Caco-2 (cell line): ENCODE results near the gene RALBP1. TPM values are rescaled to one million over a fixed set of nuclear protein-coding genes. Genes with fewer than 3 reads are reported as not detected.
"Not testable (repeated sequence)": the region's sequence is repeated elsewhere in the genome, so short reads cannot be mapped to it uniquely, and the experiment has no call there.

ENCODE experiments used
- BruUV-seq: library from RNA; stranded (reverse); fragments of 400-500 nt; replicated peaks from 2 replicates; lab custom pipeline; 2021; lab: Mats Ljungman, UMichigan
- CTCF ChIA-PET: fragments of 300-600 bp; sonication (Branson Sonifier 250); formaldehyde crosslinking; loops from one replicate; lab custom pipeline; 2022; ENCODE audit warnings: antibody characterized with exemption; lab: Charles Lee
- POLR2A ChIA-PET: fragments of 300-600 bp; sonication (Branson Sonifier 250); formaldehyde crosslinking; loops from one replicate; lab custom pipeline; 2022; ENCODE audit warnings: antibody characterized with exemption; lab: Charles Lee
- DNase-seq, 2 experiments: peaks; one replicate each; pipeline versions ENCODE4 v3.0.0 to v3.0.0-alpha.2; 2020 to 2022
- H3K27me3 ChIP-seq: replicated peaks from 2 replicates; pipeline ENCODE4 v1.6.0; 2011; ENCODE audit warnings: low read length; ENCODE audit not compliant: control insufficient read depth, insufficient read depth
- H3K36me3 ChIP-seq: 2 replicates; pipeline ENCODE4 v1.5.1; 2011; ENCODE audit warnings: low read length; ENCODE audit not compliant: control insufficient read depth, insufficient read depth
- H3K4me1 ChIP-seq: fragments of 250-450 bp; sonication (Bioruptor Pico); 2 replicates; pipeline ENCODE4 v1.5.1; 2020; ENCODE audit warnings: mild to moderate bottlenecking
- H3K4me3 ChIP-seq: 2 replicates; pipeline ENCODE4 v1.5.1; 2011; ENCODE audit warnings: low read depth, mild to moderate bottlenecking, control low read depth, low read length
- H3K9me3 ChIP-seq: fragments of 250-450 bp; sonication (Bioruptor Pico); 2 replicates; pipeline ENCODE4 v1.5.1; 2020; ENCODE audit warnings: mild to moderate bottlenecking, moderate library complexity
- H3K27ac Mint-ChIP-seq: one replicate; pipeline ENCODE4 v1.8.0; 2022; ENCODE audit warnings: mixed read lengths; ENCODE audit not compliant: unreplicated experiment
- H3K27me3 Mint-ChIP-seq: one replicate; pipeline ENCODE4 v1.8.0; 2022; ENCODE audit warnings: mixed read lengths; ENCODE audit not compliant: insufficient read depth, unreplicated experiment
- H3K36me3 Mint-ChIP-seq: one replicate; pipeline ENCODE4 v1.8.0; 2022; ENCODE audit warnings: mild to moderate bottlenecking, mixed read lengths; ENCODE audit not compliant: insufficient read depth, unreplicated experiment
- H3K4me1 Mint-ChIP-seq: one replicate; pipeline ENCODE4 v1.8.0; 2022; ENCODE audit warnings: low read depth, mixed read lengths; ENCODE audit not compliant: unreplicated experiment
- H3K4me3 Mint-ChIP-seq: one replicate; pipeline ENCODE4 v1.8.0; 2022; ENCODE audit warnings: mild to moderate bottlenecking, moderate library complexity, mixed read lengths; ENCODE audit not compliant: unreplicated experiment
- H3K9me3 Mint-ChIP-seq: one replicate; pipeline ENCODE4 v1.8.0; 2022; ENCODE audit warnings: mixed read lengths; ENCODE audit not compliant: unreplicated experiment
- CTCF ChIP-seq, 2 experiments: fragments of 200-600 bp in 1 of 2; IDR thresholded peaks; 1 replicate in 1 of 2; 2 replicates in 1 of 2; pipeline versions ENCODE4 v1.5.1 to v1.8.0; 2011 to 2022; ENCODE audit warnings: antibody characterized with exemption in 1 of 2, control low read depth in 1 of 2, inconsistent platforms in 1 of 2, low read depth in 1 of 2, low read length in 1 of 2, mild to moderate bottlenecking in 1 of 2, moderate library complexity in 1 of 2; ENCODE audit not compliant: insufficient read depth in 1 of 2, severe bottlenecking in 1 of 2, unreplicated experiment in 1 of 2
- intact Hi-C: fragments of 100-400 bp; cut with micrococcal nuclease; formaldehyde crosslinking; loops from one replicate; pipeline ENCODE4 v1.10.0; 2022; ENCODE audit not compliant: unreplicated experiment
- total RNA-seq: library from RNA; stranded (reverse); gene quantifications from 2 replicates; pipeline ENCODE4 v1.2.3, GENCODE V29; 2022

The RALBP1 gene
- total RNA-seq, 1 experiment from 2014 or later = 66.3 TPM

GRCh38 chr18:9428862-9429661 lies 46.3 kb upstream of the RALBP1 start:
- BruUV-seq = no TSS peak
- DNase-seq = no peak
- Mint-ChIP-seq H3K4me3 (no peak overlapping the region), H3K9me3 (peaks cover 7% of the 10 kb centered on the region), H3K27ac (no peak overlapping the region), H3K36me3 (no peaks in the 10 kb centered on the region), H3K27me3 (no peaks in the 10 kb centered on the region), H3K4me1 (no peaks in the 10 kb centered on the region)
- Histone ChIP-seq H3K27me3 (no peaks in the 10 kb centered on the region), H3K9me3 (no peaks in the 10 kb centered on the region), H3K36me3 (no peaks in the 10 kb centered on the region), H3K4me3 (no peak overlapping the region), H3K4me1 (no peaks in the 10 kb centered on the region)
- no peak for TF ChIP-seq CTCF (IDR thresholded peaks at IDR 0.05; ENCODE audit: insufficient read depth in 1 of 2, low read depth in 1 of 2, low read length in 1 of 2, severe bottlenecking in 1 of 2, unreplicated experiment in 1 of 2)
- CTCF ChIA-PET = no interaction called here
- intact Hi-C loops = no loop called here
- POLR2A ChIA-PET = no interaction called here

GRCh38 chr18:9429662-9429993 lies 45.7 kb upstream of the RALBP1 start:
- no peaks in the 10 kb centered on the region for H3K4me1 ChIP-seq
- Mint-ChIP-seq H3K4me3 (no peak overlapping the region), H3K27ac (no peak overlapping the region), H3K36me3 (no peaks in the 10 kb centered on the region), H3K4me1 (no peaks in the 10 kb centered on the region), H3K9me3 (peaks cover 7% of the 10 kb centered on the region), H3K27me3 (no peaks in the 10 kb centered on the region)
- H3K27me3 ChIP-seq = no peaks in the 10 kb centered on the region
- no peaks in the 10 kb centered on the region for H3K9me3 ChIP-seq
- TF ChIP-seq CTCF (IDR thresholded peaks at IDR 0.05; ENCODE audit: insufficient read depth in 1 of 2, low read depth in 1 of 2, low read length in 1 of 2, severe bottlenecking in 1 of 2, unreplicated experiment in 1 of 2) = no peak
- ChIA-PET POLR2A (no interaction called here), CTCF (no interaction called here)
- BruUV-seq = no TSS peak
- DNase-seq = no peak
- intact Hi-C loops = no loop called here
- no peaks in the 10 kb centered on the region for H3K36me3 ChIP-seq
- H3K4me3 ChIP-seq = no peak overlapping the region

GRCh38 chr18:9430315-9430714 lies 45.0 kb upstream of the RALBP1 start:
- DNase-seq, CTCF ChIA-PET, H3K4me3 ChIP-seq, H3K9me3 ChIP-seq, POLR2A ChIA-PET, H3K9me3 Mint-ChIP-seq, BruUV-seq, H3K4me1 Mint-ChIP-seq, H3K4me1 ChIP-seq, H3K4me3 Mint-ChIP-seq, H3K27me3 Mint-ChIP-seq, H3K36me3 ChIP-seq, H3K36me3 Mint-ChIP-seq, H3K27ac Mint-ChIP-seq, intact Hi-C loops, H3K27me3 ChIP-seq: not testable (repeated sequence)
